Subcutaneous adipose tissue (tissue), 4 donors: ENCODE data around the gene ST3GAL3. TPM values are rescaled to one million over a fixed set of nuclear protein-coding genes. Genes with fewer than 3 reads are reported as not detected.

Source experiments
- total RNA-seq, 4 donors: library from RNA; depleted of rRNA; stranded (reverse); fragments of >200 nt; gene quantifications; one replicate each; pipeline ENCODE4 v1.1.0, GENCODE V29; 2016
- TF ChIP-seq, protein P1 (sequence below): fragments of 450-650 bp; IDR thresholded peaks from one replicate; pipeline ENCODE4 v1.5.1; 2016; ENCODE audit warnings: low read depth, mild to moderate bottlenecking, control low read depth, antibody characterized with exemption, moderate library complexity

The ST3GAL3 gene
- total RNA-seq, 4 donors from 2014 or later = 13.1 to 36.7 (median 19.0) TPM

DNA sequence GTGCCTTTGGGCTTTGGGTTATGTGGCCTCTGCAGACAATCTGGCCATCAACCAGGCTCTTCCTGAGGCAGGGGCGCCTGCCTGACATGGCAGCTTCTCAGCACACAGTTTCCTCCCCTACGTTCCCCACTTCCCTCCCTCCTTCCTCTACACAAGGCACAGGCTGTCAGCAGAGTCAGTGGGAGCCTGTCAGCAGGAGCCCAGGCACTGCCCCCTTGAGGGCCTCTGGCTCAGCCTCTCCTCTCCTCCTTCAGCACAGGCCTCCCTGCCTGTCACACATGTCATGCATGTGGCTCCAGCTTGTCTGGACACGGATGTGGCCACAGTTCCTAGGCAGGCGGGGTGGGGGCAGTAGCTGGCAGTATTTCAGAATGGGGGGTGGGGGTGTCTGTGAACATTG, 174.1 kb downstream of the ST3GAL3 start:
- TF ChIP-seq, protein P1, sequence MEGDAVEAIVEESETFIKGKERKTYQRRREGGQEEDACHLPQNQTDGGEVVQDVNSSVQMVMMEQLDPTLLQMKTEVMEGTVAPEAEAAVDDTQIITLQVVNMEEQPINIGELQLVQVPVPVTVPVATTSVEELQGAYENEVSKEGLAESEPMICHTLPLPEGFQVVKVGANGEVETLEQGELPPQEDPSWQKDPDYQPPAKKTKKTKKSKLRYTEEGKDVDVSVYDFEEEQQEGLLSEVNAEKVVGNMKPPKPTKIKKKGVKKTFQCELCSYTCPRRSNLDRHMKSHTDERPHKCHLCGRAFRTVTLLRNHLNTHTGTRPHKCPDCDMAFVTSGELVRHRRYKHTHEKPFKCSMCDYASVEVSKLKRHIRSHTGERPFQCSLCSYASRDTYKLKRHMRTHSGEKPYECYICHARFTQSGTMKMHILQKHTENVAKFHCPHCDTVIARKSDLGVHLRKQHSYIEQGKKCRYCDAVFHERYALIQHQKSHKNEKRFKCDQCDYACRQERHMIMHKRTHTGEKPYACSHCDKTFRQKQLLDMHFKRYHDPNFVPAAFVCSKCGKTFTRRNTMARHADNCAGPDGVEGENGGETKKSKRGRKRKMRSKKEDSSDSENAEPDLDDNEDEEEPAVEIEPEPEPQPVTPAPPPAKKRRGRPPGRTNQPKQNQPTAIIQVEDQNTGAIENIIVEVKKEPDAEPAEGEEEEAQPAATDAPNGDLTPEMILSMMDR = no peak

DNA sequence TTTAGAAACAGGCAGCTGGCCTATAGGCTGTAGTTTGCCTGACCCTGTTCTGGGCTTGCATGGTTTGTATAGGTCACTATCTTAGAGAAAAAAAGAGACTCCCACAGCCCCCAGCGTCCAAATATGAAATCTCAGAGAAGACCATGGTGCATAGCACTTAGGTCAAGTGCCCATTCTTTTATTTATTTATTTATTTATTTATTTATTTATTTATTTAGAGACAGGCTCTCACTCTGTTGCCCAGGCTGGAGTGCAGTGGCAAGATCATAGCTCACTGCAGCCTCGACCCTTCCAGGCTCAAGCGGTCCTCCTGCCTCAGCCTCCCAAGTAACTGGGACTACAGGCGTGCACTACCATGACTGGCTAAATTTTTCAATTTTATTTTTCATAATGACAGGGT, 175.4 kb downstream of the ST3GAL3 start:
- TF ChIP-seq, protein P1 = no peak

DNA sequence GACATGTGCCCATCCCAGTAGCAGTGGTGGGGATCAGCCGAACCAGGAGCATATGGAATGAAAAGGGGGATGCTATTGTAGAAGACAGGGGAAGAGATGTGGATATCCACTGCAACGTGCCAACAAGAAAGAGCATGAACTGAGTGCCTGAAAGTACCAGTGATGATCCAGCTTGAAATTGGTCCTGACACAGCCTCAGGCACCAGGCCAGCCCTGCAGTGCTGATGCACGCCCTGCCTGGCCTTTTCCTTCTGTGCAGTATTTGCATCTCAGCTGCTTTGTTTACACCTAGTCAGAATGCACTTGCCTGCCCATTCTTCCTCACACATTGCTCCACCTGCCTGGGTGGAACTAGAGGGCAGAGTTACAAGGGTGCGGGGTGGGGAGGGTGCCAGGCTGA, 176.0 kb downstream of the ST3GAL3 start:
- TF ChIP-seq, protein P1 = no peak

DNA sequence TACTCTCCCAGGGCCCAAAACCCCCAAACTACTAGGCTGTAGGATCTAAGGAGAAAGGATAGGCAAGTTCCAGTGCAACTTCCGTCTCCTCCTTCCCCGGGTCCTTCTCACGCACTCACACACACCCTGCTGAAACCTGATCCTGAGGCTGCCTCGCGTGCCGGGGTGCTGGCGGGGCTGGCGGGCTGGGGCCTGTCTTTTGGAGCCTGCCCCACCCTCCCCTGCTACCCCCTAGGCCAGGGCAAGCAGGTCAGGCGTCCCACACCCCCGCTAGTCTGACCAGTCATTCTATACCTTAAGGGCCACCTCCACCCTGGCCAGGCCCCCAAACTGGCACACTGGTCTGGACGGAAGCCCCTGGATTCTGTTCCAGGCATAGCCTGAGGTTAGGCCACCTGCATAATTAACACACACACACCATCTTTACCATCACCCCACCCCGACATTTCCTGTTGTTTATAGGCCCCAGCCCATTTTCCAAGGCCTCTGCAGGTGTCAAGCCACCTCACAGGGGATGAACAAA, 178.0 kb downstream of the ST3GAL3 start:
- TF ChIP-seq, protein P1 = no peak

DNA sequence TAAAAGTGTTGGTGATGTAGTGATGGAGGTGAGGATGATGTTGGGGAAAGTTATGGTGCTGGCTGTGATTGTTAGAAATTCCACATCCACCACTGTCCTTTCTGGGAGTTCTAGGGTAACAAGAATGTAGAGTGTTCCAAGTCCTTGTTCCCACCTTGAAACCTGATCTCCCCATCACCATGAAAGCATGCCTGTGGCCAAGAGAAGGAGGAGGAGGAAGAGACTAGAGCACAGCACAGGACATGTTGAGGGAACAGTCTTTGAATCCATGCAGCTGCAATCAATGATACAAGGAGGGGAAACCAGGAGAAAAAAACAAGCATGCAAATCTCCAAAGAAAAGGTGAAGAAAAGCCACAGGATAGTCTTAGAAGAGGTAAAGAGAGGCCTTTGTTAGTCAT, 180.4 kb downstream of the ST3GAL3 start:
- TF ChIP-seq, protein P1 = no peak

DNA sequence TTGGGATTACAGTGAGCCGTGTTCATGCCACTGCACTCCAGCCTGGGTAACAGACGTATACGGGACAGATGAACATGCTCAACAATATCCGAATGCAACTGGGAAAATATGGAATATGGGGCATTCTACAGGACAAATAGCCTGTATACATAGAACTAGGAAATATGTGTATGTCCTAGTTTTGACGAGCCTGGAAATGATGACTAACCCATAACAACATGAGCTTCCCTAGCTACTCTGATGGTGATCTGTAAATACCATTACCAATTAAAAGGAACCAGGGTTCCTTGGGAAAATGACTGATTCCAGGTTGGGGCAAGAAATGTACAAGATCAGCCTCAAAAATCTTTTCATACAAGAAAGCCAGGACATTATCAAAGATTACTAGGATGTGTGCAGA, 183.5 kb downstream of the ST3GAL3 start:
- TF ChIP-seq, protein P1 = no peak

DNA sequence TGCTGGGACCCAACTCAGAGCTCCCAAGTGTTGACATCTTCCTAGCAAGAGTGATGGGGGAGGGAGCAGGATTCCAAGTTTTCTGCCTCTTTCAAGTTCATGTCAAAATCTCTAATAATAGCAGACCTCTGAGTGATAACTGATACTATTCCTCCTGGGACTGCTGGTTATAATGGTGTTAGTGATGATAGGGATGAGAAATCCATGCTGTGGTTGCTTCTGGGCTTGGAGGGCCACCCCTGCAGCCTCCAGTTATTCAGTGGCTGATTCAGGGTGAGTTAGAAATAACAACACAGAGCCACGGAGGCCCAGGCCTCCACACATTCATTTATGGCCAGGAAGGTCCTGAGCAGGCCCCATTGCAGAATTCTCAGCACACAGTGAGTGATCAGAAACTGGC, 185.7 kb downstream of the ST3GAL3 start:
- TF ChIP-seq, protein P1 = no peak
